NCI-H226 (cell line): ENCODE measurements around the gene BHLHA9.
A peak's percentile ranks its signal among the peaks of the same experiment; 100 is the strongest.

Experiments used
- DNase-seq: peaks from one replicate; pipeline ENCODE4 v3.0.0-alpha.2; 2015

BHLHA9 gene

GRCh38 chr17:1256699-1257098 is 13.5 kb upstream of the BHLHA9 start:
- no peak for DNase-seq

DNA sequence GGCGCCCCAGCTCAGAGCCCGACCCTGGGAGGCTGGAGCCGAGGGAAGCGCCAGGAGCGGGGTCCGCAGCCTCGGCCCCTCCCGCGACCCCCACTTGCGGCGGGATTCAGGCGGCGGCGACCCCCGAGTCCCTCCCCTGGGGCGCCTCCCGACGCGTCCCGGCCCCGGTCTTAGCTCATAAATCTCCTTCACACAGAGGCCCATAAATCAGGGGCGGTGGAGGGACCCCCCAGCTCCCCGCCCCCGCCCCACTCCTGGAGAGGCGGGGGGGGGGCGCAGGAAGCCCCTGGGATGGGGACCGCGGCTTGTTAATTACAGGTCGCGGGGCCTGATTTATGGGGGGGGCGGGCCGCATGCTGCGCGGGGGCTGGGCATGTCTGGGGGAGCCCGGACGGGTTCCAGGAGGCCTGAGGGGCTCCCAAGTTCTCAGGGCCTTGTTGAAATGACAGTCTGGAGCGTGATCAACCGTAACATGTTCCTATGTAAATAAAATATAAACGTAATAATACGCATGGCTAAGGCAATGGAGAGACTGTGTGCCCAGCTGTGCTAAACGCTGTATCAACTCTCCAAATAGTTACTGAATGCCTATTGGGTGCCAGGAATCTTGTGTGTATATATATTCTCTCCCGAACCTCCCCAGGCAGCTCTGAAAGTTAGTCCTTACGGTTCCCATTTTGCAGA is 10.0 kb upstream of the BHLHA9 start:
- no peak for DNase-seq

DNA sequence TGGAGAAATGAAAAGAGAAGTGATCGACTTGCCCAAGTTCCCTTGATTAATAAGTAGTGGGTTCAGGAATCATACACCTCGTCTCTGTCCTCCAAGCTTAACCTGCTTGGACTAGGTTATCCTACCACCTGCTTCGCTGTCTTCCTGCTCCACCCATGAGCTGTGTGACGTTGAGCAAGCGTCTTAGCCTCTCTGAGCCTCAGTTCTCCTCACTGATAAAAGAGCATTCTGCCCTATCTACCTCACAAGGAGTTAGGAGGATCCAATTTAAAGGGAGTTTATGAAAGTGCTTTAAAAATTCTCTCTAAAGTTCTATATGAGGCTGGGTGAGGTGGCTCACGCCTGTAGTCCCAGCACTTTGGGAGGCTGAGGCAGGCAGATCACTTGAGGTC is 9.5 kb upstream of the BHLHA9 start:
- no peak for DNase-seq

DNA sequence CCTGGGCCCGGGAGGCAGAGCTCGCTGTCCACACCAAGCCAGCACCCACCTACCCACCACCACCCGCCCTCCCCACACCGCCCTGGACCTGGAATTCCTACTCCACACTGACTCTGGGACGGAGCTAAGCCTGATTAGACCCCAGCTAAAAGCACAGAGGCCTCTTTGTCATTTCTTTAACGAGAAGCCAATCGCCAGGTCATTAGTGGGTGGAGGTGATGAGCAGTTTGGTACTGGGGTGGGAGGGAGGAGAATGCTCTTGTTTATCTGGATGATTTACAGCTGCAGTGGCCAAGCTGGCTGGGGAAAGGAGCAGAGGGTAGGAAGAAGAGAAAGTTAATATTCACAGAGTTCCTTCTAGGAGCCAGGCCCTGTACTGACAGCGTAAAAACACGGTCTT is 6.0 kb upstream of the BHLHA9 start:
- DNase-seq: no peak

DNA sequence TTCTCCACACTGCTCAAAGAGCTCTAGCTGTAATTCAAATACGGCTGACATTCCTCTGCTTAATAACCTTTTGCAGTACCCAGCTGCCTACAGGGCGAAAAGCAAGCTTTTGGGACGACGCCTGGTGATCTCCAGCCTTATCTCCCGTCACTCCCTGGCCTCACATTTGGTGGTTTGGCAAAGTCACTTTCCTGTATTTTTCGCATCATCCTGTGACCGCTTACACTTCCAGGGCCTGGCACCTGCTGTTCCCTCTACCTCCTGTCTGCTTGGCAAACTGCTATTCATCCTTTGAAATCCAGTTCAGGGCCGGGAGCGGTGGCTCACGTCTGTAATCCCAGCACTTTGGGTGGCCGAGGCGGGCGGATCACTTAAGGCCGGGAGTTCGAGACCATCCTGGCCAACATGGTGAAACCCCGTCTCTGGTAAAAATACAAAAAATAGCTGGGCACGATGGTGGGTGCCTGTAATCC is 2.7 kb upstream of the BHLHA9 start:
- peak; percentile 19 for DNase-seq

DNA sequence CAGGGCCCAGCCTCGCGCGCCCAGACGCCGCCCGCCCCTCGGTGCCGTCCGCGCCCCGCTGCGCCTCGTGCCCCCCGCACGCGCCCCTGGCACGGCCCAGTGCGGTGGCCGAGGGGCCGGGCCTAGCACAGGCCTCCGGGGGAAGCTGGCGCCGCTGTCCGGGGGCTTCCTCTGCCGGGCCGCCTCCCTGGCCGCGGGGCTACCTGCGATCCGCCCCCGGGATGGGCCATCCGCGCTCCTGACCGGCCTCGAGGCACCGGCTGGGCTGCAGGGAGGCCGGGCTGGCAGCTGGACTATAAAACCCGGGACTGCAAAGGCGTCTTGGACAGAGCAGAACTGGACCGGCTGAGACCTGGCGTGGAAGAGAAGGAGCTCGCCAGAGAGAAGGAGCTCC is 783 bp downstream of the BHLHA9 start:
- no peak for DNase-seq

GRCh38 chr17:1271441-1271840 is 1.2 kb downstream of the BHLHA9 start:
- no peak for DNase-seq

DNA sequence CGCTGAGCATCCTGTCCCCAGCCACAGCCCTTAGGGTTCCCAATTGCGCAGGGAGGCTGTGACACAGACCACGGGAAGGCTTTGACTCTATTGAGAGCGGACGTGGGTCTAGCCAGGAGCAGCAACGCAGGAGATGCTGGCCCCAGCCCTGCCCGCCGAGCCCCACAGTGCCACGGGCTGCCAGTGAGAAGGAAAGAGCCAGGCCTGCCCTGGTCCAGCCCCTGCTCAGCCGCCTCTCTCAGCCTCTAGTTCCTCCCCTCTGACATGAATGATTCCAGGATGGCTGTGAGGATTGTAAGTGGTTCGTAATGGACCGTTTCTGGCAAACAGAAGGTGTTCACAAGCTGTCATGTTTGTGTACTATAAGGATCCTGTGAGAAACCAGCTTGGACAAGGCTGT is 2.5 kb downstream of the BHLHA9 start:
- no peak for DNase-seq

- DNase-seq: no peak
Observed at GRCh38 chr17:1273492-1274244, 3.4 kb downstream of the BHLHA9 start.

- DNase-seq: no peak
Observed at GRCh38 chr17:1274245-1274608, 4.0 kb downstream of the BHLHA9 start.

- DNase-seq: no peak
Observed at GRCh38 chr17:1275205-1275961, 5.1 kb downstream of the BHLHA9 start.

- no peak for DNase-seq
Observed at GRCh38 chr17:1275962-1276736, 5.9 kb downstream of the BHLHA9 start.

- DNase-seq: no peak
Observed at GRCh38 chr17:1280652-1281051, 10.4 kb downstream of the BHLHA9 start.

DNA sequence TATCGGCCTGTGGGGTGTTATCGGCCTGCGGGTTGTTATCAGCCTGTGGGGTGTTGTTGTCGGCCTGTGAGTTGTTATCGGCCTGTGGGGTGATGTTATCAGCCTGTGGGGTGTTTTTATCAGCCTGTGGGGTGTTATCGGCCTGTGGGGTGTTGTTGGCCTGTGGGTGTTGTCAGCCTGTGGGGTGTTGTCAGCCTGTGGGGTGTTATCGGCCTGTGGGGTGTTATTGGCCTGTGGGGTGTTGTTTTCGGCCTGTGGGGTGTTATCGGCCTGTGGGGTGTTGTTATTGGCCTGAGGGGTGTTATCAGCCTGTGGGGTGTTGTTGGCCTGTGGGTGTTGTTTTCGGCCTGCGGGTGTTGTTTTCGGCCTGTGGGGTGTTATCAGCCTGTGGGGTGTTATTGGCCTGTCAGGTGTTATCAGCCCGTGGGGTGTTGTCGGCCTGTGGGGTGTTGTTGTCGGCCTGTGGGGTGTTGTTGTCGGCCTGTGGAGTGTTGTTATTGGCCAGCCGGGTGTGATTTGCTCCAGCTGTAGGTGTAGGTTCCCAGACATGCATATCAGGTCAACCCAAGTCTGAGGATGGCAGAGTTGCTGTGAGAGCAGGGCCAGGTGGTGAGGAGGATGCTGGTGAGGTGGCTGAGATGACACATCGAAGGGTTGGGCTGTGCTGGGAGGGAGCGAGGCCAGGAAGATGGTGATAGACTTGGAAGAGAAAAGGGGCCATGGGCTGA is 16.3 kb downstream of the BHLHA9 start:
- DNase-seq: no peak

DNA sequence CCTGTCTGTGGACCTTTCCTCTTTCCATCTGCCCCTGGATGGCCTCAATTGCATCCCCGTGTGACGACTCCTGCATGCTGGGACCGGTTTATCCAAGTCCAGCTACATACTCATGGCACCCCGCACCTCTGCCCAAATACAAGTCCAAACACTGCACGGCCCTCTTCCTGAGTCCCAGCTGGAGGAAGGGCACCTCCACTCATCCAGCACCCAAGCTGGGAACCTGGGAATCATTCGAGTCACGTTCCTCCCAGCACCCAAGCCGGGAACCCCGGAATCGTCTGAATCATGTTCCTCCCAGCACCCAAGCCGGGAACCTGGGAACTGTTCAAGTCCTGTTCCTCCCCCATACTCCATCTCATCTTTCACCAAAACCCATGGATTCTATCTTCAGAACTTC is 19.5 kb downstream of the BHLHA9 start:
- no peak for DNase-seq

- no peak for DNase-seq
Observed at GRCh38 chr17:1290676-1291075, 20.4 kb downstream of the BHLHA9 start.

DNA sequence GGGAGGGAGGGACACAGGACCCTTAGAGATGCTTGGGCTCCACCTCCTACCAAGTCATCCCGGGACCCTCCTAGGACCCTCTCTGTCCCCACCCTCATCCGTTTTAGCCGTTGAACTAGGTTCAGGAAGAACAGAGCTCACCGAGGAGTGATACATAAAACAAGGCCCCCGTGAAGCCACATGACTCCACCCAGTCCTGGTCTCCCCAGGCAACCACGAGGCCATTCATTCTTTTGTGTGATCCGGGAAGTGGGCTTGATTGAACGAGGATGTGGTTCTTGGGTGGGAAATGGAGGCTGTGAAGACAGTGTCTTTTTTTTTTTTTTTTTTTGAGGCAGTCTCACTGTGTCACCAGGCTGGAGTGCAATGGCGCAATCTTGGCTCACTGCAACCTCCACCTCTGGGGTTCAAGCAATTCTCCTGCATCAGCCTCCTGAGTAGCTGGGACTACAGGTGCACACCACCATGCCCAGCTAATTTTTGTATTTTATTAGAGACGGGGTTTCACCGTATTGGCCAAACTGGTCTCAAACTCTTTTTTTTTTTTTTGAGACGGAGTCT is 24.0 kb downstream of the BHLHA9 start:
- DNase-seq: no peak

DNA sequence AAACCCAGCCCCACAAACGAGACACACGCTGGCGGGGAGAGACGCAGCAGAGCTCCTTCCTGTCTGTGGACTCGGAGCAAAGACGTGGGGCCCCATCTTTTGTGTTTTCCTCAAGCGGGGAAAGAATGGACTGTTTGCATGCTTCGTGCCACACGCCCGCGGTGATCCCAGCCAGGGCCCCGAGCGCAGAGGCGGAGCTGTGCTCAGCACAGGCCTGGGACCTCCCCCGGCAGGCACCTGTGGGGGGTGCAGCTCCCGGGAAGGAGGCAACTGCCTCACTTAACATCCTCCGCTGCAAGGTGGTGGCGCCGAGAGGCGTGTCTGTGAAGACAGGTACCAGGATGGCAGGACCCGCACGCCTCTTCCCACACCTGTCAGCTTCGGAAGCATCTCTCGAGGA is 28.4 kb downstream of the BHLHA9 start:
- DNase-seq: no peak

DNA sequence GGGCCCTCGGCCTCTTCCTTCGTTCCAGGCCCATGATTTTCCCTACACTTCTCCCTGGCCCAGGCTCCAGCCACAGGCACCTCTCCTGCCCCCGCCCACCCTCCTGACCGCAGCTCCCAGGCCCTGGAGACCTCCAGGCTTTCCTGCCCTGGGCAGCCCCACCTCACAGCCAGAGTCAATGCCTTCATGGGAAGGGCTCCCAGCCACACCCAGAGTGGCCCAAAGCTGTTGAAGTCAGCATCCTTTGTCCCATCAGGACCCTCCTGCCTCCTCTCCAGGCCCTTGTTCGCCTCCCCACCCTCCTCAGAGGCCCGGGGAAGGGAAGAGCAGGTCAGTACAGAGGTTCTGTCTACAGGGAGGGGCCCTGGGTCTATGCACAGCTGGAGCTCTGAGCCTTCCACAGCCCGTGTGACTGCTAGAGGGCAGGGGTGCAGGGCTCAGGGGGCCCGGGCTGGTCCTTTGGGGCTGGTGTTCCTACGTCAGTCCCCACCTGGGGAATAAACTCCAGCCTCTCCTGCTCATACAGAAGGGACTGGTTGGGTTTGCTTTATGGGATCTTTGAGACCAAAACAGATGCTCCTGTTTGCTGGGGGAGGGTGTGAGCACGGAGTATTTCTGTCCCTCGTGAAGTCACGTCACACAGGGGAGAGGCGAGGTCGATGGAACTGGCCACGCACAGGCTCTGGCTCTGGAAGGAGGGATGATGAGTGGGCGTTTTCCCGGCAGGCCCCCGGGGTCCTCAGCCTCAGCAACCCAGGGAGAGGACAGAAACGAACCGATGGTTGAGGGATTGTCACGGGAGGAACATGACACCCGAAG is 29.5 kb downstream of the BHLHA9 start:
- no peak for DNase-seq

DNA sequence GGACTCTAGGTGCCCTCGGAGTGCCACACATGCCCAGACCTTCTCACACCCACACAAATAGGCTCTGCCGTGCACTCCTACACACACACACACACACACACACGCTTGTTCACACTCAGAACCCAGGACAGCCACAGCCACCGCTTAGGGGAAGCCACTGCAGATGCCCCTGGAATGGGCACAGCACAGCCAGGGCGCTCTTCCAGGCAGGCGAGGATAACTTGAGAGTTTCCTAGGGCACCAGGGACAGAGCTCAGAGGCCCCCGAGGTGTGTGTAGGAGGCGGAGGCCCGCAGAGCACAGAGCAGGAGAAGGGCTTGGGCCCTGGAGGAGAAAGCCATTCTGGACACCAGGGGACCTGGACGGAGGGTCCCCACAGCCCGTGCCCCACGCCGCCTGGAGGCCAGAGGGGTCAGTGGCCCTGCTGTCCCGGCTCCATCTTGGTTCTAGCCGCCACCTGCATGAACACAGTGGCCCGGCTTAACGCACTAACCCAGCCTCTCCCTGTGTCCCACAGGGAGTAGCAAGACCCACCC is 30.2 kb downstream of the BHLHA9 start:
- DNase-seq: no peak

- DNase-seq: no peak
Observed at GRCh38 chr17:1301546-1301945, 31.3 kb downstream of the BHLHA9 start.
